ENCODE results near the gene AP4B1.

The AP4B1 gene

DNA sequence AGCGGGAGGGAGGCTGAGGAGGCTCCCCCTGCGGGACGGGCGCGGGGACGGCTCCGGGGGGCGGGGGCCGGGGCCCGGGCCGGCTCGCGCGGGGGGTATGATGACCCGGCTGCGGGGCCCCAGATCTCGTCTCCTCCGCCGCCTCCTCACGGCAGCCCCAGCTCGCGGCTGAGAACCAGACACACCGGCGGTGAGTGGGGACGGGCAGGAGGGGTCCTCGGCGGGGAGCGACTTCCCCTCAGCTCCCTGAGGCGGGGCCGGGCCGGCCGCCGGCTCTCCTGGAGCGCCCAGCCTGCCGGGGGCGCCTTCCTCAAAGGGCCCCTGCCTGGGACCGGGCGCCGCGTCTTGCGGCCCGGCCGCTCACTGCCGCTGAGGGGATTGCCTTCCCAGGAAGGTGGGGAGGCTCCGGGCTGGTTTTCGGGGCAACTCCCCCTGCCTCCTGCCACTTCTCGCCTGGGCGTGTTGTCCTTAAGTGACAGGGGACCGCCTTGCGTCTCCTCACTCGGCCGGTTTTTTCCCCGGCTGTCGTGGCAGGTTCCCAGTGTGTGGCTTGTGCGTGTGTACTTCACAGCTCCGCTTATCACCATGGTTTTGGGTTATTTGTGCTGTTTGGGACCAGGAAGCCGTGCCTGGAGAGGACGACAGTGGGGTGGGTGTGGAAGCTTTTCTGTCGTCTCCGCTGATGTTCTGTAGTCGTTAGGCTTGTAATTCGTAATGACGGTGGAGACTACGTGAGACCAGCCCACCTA is 25.3 kb upstream of the AP4B1 start:
- DNase-seq, result peak; percentile 83

DNA sequence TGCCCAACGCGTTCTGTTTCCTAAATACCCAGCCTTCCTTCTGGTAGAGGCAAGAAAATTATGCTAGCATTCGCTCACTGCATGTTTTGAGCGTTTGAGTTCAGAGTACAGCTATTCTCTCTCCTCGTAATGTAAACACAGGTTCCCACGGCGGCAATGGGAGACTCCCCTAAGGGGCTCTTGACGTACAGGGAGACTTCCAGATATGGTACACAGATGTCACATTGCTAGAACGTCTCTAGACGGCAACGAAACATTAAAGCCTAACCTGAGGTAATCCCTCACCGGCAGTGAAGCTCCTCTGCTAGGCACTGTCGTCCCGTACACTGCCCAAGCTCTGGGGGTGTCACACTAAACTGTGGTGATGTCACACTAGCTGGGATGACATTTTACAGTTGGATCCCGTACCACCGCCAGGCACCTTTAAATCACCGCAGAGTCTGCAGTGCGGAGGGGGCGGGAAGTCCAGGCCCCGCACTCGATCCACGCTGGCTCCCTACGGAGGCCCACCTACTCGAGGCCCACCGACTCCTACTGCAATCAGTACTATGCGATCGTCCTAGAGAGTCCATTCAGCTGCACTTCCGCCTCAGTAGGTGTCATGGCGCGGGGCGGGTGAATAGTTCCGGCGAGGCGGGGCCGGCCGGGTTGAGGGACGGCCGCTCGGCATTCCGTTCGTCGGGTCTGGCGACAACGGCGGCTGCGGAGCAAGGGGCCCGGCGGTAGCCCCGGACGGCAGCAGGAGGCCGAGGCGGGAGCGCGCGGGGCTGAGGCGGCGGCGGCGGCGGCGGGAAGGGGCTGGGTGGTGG is 24.5 kb upstream of the AP4B1 start, which contains the start of gene HIPK1:
TSS of gene HIPK1 (plus strand) at position 384 of the 809 bp plus-strand sequence.
- peak; percentile 98 for DNase-seq

DNA sequence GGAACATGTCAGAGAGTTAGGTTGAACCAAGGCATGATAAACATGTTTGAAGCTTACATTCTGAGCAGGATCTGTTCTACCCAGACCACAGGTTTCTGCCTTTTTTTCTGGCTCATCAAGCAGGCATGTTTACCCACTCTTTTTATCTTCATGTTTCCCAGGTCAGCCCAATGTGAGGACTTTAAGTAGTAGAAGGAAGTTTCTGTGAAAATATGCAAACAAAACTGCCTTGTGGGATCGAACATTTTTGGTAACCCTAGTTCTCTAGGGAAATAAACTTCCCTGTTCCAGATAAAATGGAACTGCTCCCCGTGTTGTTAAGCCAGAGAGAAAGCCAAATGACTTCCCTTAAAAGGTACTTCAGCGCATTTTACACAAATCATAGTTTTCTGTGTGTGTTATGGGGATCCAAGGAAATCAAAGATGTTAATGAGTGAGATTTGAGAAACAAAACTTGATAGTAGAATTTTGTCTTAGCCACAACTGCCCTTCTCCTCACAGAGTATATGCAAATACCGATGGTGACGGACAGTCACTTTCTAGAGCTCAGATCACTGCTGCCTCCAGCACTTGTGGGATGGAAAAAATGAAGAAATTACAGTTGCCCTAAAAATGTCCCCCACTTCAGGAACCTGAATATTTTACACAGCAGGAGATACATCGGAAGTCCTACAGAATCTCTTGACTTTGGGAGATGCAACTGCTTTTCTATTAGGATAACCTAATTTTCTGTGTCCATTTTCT is 23.8 kb upstream of the AP4B1 start:
- no peak for DNase-seq

DNA sequence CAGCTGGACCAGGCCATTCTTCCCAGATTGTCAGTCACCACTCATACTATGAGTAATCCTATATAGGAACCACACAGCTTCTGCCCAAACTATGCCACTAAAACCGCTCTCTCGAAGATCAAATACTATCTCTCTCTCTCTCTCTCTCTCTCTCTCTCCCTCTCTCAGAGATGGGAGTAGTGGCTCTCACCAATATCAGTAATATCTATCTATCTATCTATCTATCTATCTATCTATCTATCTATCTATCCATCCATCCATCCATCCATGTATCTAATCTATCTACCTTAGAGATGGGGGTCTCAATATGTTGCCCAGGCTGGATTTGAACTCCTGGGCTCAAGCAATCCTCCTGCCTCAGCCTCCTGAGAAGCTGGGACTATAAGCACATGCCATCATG is 19.9 kb upstream of the AP4B1 start:
- no peak for DNase-seq

DNA sequence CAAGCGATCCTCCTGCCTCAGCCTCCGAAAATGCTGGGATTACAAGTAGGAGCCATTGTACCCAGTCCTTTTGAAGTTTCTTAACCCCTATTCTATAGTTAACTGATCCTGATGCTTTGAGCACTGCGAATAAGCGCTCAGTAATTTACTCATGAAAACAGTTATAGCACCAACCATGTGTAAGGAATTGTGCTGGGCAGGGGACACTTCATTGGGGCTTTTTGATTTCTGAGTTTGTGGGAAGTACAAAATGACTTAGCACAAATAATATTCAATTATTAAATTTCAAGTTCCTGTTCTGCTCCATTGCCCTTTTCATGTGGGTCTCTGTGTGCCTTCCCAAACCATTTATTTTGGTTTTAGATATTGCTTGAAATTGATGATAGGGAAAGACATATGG is 18.4 kb upstream of the AP4B1 start:
- DNase-seq, result no peak

DNA sequence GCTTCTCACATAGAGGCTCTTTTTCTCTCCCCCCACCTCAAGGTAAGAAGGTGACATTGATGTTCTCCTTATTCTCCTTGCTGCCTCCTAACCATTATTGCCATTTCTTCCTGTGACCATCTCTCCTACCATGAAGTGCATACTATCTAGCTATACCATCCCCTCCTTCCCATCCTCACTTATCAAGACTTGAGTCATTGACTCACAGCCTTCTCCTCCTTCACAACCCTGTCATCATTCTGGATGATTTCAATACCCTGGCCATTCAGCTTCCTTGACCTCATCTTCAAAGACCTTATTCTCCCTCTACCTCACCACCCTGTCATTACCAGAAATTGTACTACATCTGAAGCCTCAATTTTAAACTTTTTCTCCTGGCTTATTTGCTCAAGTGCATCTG is 13.6 kb upstream of the AP4B1 start:
- DNase-seq, result no peak

DNA sequence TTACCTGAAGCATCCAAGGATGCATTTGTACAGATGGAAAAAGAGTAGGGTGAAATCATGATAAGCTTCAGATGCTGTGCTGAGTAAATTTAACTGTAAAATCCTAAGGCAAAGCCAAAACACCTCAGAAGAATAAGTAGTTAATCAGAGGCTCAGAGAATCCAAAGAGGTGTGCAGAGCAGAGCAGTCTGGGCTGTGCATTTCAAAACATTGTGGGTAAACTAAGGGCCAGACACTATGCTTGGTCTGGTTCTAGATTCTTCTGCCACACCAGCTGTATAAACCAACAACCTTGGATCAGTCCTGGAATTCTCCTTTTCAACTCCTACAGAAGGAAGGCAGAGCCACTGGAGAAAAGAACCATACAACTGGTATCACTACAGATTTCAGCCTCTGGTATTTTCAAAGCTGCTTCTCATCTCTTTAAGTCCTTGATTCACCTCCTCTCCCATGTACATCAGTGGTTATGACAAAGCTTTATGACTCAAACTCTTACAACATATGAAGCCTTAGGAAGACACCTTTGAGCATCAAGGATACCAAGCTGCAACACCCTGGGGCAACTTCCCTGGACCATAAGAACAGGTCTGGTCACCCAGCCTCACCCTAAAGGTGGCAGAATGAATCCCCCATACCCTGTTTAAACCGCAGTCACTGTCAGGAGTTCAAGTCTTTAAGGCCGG is 12.9 kb upstream of the AP4B1 start:
- no peak for DNase-seq

DNA sequence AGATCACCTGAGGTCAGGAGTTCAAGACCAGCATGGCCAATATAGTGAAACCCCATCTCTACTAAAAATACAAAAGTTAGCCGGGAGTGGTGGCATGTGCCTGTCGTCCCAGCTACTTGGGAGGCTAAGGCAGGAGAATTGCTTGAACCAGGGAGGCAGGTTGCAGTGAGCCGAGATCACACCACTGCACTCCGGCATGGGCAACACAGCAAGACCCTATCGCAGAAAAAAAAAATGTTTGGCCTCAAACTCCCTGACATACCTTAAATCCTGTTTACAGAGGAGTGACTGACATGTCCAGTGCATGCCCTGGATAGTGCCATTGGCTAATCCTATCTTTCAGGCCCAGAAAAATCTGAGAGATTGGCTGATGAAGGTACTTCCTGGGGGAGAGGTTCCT is 12.4 kb upstream of the AP4B1 start:
- DNase-seq, result no peak

DNA sequence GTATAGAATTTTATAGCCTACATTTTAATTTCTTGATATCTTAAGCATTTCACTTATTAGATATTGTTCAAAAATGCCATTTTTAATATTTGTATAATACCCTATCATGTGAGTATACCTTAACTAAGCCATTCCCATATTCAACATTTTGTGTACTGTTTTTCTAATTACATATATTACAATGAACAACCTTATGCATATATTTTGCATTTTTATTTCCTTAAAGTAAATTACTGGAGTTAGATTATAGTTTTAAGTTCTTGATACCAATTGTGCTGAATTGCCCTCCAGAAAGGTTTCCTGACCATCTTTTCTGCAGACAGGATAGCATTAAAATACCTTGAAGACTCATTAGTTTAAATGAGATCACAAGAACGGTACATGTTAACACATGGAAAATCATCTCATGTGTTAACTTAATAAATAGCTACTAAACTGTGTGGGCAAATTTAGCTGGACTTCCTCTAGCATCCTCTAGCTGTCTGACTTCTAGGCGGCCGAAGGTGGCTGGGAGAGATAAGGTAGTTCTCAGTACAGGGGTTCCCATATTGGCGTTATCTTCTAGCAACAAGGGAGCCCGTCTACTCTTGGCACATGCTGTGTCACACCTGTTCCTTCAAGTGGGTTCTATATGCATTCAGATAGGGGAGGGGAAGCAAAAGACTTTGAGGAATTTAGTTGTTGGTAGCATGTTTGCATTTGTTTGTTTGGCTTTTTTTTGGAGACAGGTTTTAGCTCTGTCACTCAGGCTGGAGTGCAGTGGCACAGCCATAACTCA is 9.5 kb upstream of the AP4B1 start:
- no peak for DNase-seq

DNA sequence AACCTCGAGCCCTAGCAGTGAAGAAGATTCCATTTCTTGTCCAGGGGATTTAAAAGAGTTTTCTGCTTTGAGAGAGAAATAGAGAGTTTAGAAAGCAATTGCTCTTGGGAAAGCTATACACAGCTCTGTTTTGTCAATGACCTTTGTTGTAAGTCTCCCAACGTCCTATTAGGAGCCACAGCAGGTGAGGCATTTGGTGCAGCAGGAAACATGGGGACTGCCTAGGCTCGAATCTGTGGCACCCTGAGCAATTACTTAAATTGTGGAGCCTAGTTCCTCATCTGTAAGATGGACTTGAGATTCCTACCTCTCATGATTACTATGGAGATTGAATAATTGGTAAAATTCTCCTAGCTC is 8.7 kb upstream of the AP4B1 start:
- no peak for DNase-seq

DNA sequence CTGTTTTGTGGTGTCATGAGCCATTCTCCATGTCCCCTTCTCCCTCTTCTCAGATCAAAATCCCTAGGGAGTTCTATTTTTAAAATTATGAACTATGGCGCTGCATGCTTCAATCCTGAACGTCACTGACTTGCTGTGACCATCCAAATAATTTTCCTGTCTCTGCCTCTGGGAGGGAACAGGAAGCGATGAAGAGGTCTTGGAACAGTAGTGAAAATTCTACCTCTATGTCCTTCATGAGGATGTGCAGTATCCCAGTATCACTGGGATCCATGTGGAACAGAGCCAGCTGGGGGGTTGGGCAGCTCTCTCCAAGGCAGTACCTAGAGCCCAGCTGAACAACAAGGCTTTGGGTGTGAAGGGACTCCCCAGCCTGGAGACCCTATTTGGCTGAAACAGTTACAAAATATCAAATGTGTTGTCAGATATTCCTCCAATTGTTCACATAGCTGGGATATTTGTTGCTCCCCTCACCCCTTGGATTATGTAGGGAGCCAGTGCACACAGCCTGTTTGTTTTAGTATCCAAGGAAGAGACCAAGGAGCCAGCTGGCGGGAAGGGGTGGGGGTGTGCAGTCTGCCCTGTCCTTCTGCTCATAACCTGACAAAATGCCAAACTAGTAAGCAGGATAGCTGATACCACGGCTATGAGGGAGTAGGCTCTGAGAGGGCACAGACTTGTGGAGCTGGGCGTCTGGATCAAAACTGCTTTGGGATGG is 8.2 kb upstream of the AP4B1 start:
- peak; percentile 29 for DNase-seq

DNA sequence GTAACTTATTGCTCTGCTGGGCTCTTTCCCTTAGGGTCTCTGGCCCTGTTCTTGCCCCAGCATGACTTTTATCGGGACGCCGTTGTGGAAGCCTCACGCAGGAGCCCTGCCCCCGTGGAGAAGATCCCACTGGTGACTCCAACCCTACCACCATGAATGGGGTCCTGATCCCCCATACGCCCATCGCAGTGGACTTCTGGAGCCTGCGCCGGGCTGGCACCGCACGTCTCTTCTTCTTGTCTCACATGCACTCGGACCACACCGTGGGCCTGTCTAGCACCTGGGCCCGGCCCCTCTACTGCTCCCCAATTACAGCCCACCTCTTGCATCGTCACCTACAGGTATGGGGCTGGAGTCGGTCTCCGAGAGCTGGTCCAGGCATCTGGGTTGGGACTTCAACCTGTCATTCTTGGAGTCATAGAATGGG is 849 bp upstream of the AP4B1 start:
- no peak for DNase-seq

DNA sequence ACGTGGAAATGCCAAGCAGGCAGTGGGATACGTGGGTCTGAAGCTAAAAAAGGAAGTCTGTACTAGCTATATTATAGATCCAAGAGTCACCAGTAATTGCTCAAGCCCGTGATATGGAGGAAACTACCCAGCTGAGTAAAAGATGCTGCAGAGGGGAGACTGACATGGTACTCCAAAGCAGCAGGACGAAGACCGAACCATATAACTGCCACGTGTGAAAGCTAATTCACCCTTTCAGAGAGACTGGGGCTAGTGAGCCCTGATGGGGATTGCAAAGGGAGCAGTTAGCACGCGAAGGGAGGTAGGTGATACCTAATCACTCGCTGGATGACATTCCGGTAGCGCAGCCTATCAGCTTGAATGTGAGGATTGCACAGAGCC is 316 bp downstream of the AP4B1 start:
- DNase-seq, result no peak

DNA sequence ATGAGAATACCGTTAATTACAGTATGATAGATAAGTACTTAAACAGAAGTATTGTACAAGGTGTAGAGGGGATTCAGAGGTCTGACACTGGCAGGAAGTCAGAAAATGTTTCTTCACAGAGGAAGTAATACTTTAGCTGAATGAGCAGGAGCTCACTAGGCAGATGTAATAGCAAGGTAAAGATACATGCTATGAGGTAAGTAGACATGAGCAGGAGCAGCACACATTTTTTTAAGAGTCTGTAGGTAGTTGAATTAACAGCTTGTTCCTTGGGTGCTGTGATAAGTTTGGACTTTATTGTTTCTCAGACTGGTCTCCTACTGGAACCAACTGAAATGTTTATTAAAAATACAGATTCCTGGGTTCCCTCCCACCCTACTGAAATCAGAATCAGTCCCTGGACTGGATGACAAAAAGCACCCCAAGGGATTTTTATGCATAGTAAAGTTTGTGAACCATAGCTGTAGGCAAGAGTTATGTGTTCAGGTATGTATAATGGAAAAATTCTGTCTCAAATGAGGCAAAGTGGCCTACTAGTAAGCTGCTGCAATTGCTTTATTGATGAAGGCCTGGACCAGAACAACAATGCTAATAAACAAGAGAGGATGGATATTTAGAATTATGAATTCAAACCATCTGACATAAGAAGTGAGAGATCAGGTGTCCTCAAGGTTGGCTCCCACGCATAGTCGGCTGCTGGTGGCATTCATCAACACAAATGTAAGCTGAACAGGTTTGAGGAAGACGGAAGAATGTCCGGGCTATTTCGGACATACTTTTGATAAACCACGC is 902 bp downstream of the AP4B1 start:
- DNase-seq, result peak; percentile 36

DNA sequence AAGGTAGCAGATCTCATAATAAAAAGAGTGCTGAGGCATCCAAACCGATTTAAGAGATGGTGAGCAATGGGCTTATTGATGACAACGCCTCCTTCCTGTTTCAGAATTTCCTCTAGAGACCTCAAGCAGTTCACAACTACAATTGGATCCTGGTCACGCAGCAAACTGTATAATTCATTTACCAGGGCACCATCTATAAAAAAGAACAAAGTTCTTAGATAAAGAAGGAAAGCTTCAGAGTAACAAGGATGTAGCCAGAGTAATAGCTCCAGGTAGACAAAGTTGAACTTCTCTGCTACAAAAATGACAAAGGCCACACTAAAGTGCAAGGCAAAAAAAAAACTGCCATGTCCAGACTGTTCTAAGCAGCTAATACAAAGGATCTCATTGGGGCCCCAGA is 3.4 kb downstream of the AP4B1 start:
- no peak for DNase-seq

DNA sequence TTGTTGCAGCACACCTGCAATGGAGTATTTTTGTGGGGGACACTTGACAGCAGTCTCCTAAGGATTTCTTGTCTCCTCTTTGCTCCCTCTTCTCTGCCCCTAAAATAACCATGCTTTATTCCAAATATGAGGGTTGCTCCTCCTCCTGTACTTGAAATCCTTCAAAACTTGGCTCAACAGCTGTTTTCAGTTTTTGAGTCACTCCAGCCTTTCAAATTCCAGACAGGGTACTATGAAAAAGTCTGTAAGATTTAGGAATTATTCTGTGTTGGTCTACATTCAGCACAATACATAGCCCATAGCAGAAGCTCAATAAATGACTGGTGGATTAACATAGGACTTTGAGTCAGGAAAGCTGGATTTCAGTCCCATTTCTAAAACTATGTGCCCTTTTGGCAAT is 5.5 kb downstream of the AP4B1 start:
- DNase-seq, result peak; percentile 8

DNA sequence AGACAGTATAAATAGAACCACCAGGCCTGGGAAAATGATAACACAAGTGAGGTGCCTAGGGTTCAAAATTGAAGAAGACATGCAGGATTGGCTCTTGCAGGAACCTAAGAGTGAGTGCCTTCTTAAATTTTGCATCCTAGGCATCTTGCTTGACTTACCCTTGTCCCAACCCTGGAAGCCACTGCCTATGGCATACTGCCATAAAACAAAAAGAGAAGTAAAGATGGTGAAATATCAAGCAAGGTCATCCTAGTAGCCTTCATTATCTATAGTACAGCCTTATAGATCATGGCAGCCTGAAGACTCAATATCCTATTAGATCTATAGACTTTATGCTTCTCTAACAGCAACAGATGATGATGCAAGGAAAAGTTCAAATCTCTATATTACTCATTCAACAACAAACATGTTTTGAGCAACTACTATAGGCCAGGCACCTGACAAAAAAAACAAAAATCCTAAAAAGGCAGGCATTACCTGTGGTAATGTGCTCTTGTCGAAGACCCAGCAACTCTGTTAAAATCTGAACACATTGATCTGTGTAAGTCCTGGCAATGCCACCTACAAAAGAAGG is 6.3 kb downstream of the AP4B1 start:
- no peak for DNase-seq

DNA sequence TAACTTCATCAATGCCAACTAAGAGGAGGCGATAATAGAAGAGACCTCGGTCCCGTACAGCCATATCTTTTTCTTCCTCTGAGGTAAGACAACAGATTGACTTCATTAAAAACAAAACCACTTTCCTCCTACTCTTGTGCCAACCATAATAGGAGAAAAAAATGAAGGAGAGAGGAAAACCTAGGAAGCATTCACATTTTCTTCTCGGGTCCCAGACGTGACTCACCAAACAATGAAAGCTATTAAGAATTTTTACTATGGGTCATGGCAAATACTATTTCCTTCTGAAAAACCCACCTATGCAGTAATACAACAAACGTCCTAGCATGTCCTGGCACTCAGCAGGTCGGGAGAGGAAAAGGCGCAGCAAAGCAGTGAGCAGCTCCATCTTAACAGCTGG is 8.6 kb downstream of the AP4B1 start:
- DNase-seq, result no peak

DNA sequence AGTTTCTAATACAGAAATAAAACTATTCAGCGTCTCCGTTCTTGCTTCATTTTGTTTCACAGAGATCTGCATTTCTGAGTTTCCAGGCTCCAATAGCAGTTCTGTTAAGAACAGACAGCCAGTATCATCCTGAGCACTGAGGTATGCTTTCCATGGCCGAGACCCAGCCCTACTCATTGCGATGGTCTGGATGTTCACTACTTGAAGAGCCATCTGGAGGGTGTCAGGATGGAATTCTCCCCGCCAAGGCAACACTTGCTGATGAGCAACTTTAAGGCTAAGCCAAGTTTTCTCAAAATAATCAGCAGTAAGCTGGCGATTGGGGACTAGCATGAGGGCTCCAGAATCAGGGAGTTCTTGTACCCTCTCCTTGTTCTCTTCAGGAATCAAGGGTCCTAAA is 9.5 kb downstream of the AP4B1 start:
- no peak for DNase-seq

DNA sequence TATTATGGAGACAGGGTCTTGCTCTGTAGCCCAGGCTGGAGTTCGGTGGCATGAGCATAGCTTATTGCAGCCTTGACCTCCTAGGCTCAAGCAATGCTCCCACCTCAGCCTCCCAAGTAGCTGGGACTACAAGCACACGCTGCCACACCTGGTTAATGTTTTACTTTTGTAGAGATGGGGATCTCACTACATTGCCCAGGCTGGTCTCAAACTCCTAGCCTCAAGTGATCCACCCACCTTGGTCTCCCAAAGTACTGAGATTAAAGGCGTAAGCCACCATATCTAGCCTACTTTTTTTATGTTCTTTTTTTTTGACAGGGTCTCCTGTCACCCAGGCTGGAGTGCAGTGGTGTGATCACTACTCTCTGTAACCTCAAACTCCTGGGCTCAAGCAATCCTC is 11.3 kb downstream of the AP4B1 start:
- no peak for DNase-seq

Measured in eye (tissue), 1 donor.